GM23338 (cell line): ENCODE measurements around the gene TBCD.

Experiments
- CREB1 ChIP-seq: fragments of 250-450 bp; sonication (Bioruptor Pico); IDR thresholded peaks from 2 replicates; pipeline ENCODE4 v1.5.0; 2020; ENCODE audit warnings: low read depth, mild to moderate bottlenecking, moderate library complexity
- EZH2 ChIP-seq: fragments of 200-600 bp; sonication (generic); IDR thresholded peaks from one replicate; pipeline ENCODE4 v1.8.0; 2017; ENCODE audit warnings: antibody characterized with exemption, mild to moderate bottlenecking, low read depth; ENCODE audit not compliant: unreplicated experiment
- EZH2phosphoT487 ChIP-seq: fragments of 200-600 bp; sonication (generic); IDR thresholded peaks from one replicate; pipeline ENCODE4 v1.8.1; 2018; ENCODE audit warnings: antibody characterized with exemption; ENCODE audit not compliant: unreplicated experiment
- JUNB ChIP-seq: IDR thresholded peaks from one replicate; pipeline ENCODE4 v1.6.1; 2016; ENCODE audit warnings: antibody characterized with exemption; ENCODE audit not compliant: unreplicated experiment
- NANOG ChIP-seq: IDR thresholded peaks from 2 replicates; pipeline ENCODE4 v1.6.1; 2016; ENCODE audit warnings: antibody characterized with exemption, borderline replicate concordance
- POLR2AphosphoS5 ChIP-seq: IDR thresholded peaks from 2 replicates; pipeline ENCODE4 v1.6.1; 2016; ENCODE audit warnings: antibody characterized with exemption, low read depth
- STAT1 ChIP-seq: IDR thresholded peaks from one replicate; pipeline ENCODE4 v1.6.1; 2016; ENCODE audit warnings: antibody characterized with exemption; ENCODE audit not compliant: unreplicated experiment
- TF ChIP-seq, protein P1 (sequence below), 2 experiments: fragments of 200-600 bp in 1 of 2; sonication (generic) in 1 of 2; conservative IDR thresholded peaks; 2 replicates each; pipeline versions ENCODE4 v1.5.1 to v1.6.1; 2016 to 2017; ENCODE audit warnings: antibody characterized with exemption in 2 of 2, low read depth in 2 of 2, mild to moderate bottlenecking in 2 of 2, moderate library complexity in 1 of 2
- TF ChIP-seq, protein P2 (sequence below): IDR thresholded peaks from one replicate; pipeline ENCODE4 v1.6.1; 2018; ENCODE audit warnings: antibody characterized with exemption; ENCODE audit not compliant: unreplicated experiment
- TF ChIP-seq, protein P3 (sequence below): fragments of 250-450 bp; sonication (Bioruptor Pico); IDR thresholded peaks from 2 replicates; pipeline ENCODE4 v1.5.0; 2020; ENCODE audit warnings: mild to moderate bottlenecking, moderate library complexity

DNA sequence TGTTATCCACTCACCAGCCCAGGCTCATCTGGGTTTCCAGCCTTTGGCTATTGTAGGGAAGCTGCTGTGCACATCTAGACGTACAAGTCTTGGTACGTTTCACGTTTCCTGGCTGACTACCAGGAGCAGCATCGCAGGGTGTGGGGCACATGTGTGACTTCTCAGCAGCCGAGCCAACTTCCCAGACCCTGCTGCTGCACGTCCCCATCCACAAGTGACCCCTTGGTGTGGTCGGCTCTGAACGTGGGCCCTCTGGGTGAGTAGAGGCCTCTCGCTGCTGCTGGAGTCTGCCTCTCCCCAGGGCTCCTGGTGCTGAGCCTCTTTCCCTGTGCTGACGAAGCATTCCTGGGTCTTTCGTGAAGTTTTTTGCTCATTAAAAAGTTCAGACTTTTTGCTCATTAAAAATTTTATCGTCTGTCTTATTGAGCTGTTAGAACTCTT is 158.2 kb downstream of the TBCD start:
- TF ChIP-seq, protein P1, sequence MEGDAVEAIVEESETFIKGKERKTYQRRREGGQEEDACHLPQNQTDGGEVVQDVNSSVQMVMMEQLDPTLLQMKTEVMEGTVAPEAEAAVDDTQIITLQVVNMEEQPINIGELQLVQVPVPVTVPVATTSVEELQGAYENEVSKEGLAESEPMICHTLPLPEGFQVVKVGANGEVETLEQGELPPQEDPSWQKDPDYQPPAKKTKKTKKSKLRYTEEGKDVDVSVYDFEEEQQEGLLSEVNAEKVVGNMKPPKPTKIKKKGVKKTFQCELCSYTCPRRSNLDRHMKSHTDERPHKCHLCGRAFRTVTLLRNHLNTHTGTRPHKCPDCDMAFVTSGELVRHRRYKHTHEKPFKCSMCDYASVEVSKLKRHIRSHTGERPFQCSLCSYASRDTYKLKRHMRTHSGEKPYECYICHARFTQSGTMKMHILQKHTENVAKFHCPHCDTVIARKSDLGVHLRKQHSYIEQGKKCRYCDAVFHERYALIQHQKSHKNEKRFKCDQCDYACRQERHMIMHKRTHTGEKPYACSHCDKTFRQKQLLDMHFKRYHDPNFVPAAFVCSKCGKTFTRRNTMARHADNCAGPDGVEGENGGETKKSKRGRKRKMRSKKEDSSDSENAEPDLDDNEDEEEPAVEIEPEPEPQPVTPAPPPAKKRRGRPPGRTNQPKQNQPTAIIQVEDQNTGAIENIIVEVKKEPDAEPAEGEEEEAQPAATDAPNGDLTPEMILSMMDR (conservative IDR thresholded peaks at IDR 0.05; ENCODE audit: low read depth in 2 of 2): no peak
- TF ChIP-seq EZH2 (no peak), EZH2phosphoT487 (no peak), POLR2AphosphoS5 (no peak), NANOG (no peak), JUNB (no peak), STAT1 (no peak), CREB1 (CRISPR knock-in tag) (no peak)
- TF ChIP-seq, protein P2, sequence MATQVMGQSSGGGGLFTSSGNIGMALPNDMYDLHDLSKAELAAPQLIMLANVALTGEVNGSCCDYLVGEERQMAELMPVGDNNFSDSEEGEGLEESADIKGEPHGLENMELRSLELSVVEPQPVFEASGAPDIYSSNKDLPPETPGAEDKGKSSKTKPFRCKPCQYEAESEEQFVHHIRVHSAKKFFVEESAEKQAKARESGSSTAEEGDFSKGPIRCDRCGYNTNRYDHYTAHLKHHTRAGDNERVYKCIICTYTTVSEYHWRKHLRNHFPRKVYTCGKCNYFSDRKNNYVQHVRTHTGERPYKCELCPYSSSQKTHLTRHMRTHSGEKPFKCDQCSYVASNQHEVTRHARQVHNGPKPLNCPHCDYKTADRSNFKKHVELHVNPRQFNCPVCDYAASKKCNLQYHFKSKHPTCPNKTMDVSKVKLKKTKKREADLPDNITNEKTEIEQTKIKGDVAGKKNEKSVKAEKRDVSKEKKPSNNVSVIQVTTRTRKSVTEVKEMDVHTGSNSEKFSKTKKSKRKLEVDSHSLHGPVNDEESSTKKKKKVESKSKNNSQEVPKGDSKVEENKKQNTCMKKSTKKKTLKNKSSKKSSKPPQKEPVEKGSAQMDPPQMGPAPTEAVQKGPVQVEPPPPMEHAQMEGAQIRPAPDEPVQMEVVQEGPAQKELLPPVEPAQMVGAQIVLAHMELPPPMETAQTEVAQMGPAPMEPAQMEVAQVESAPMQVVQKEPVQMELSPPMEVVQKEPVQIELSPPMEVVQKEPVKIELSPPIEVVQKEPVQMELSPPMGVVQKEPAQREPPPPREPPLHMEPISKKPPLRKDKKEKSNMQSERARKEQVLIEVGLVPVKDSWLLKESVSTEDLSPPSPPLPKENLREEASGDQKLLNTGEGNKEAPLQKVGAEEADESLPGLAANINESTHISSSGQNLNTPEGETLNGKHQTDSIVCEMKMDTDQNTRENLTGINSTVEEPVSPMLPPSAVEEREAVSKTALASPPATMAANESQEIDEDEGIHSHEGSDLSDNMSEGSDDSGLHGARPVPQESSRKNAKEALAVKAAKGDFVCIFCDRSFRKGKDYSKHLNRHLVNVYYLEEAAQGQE: no peak
- TF ChIP-seq, protein P3, sequence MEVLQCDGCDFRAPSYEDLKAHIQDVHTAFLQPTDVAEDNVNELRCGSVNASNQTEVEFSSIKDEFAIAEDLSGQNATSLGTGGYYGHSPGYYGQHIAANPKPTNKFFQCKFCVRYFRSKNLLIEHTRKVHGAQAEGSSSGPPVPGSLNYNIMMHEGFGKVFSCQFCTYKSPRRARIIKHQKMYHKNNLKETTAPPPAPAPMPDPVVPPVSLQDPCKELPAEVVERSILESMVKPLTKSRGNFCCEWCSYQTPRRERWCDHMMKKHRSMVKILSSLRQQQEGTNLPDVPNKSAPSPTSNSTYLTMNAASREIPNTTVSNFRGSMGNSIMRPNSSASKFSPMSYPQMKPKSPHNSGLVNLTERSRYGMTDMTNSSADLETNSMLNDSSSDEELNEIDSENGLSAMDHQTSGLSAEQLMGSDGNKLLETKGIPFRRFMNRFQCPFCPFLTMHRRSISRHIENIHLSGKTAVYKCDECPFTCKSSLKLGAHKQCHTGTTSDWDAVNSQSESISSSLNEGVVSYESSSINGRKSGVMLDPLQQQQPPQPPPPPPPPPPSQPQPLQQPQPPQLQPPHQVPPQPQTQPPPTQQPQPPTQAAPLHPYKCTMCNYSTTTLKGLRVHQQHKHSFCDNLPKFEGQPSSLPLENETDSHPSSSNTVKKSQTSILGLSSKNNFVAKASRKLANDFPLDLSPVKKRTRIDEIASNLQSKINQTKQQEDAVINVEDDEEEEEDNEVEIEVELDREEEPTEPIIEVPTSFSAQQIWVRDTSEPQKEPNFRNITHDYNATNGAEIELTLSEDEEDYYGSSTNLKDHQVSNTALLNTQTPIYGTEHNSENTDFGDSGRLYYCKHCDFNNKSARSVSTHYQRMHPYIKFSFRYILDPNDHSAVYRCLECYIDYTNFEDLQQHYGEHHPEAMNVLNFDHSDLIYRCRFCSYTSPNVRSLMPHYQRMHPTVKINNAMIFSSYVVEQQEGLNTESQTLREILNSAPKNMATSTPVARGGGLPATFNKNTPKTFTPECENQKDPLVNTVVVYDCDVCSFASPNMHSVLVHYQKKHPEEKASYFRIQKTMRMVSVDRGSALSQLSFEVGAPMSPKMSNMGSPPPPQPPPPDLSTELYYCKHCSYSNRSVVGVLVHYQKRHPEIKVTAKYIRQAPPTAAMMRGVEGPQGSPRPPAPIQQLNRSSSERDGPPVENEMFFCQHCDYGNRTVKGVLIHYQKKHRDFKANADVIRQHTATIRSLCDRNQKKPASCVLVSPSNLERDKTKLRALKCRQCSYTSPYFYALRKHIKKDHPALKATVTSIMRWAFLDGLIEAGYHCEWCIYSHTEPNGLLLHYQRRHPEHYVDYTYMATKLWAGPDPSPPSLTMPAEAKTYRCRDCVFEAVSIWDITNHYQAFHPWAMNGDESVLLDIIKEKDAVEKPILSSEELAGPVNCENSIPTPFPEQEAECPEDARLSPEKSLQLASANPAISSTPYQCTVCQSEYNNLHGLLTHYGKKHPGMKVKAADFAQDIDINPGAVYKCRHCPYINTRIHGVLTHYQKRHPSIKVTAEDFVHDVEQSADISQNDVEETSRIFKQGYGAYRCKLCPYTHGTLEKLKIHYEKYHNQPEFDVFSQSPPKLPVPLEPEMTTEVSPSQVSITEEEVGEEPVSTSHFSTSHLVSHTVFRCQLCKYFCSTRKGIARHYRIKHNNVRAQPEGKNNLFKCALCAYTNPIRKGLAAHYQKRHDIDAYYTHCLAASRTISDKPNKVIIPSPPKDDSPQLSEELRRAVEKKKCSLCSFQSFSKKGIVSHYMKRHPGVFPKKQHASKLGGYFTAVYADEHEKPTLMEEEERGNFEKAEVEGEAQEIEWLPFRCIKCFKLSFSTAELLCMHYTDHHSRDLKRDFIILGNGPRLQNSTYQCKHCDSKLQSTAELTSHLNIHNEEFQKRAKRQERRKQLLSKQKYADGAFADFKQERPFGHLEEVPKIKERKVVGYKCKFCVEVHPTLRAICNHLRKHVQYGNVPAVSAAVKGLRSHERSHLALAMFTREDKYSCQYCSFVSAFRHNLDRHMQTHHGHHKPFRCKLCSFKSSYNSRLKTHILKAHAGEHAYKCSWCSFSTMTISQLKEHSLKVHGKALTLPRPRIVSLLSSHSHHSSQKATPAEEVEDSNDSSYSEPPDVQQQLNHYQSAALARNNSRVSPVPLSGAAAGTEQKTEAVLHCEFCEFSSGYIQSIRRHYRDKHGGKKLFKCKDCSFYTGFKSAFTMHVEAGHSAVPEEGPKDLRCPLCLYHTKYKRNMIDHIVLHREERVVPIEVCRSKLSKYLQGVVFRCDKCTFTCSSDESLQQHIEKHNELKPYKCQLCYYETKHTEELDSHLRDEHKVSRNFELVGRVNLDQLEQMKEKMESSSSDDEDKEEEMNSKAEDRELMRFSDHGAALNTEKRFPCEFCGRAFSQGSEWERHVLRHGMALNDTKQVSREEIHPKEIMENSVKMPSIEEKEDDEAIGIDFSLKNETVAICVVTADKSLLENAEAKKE (CRISPR knock-in tag): no peak
